ENCODE data around the gene GPRIN1.

- TF ChIP-seq POLR2A (IDR thresholded peaks at IDR 0.05): no peak
- TF ChIP-seq CTCF (IDR thresholded peaks at IDR 0.05): no peak
- no peak for TF ChIP-seq POLR2AphosphoS5 (IDR thresholded peaks at IDR 0.05)
These were observed 16.6 kb downstream of the GPRIN1 start for GRCh38 chr5:176593273-176593869.
